HG03439 (cell line): ENCODE data around the gene CCNY.
A peak's percentile ranks its signal among the peaks of the same experiment; 100 is the strongest.
"Not testable (repeated sequence)": the region's sequence is repeated elsewhere in the genome, so short reads cannot be mapped to it uniquely, and the experiment has no call there.

Experiments used
- ATAC-seq: cut with Tn5 transposase; IDR thresholded peaks from one replicate; pipeline ENCODE4 v1.9.1; 2021; ENCODE audit warnings: mild to moderate bottlenecking, moderate library complexity; ENCODE audit not compliant: unreplicated experiment

Gene CCNY

DNA sequence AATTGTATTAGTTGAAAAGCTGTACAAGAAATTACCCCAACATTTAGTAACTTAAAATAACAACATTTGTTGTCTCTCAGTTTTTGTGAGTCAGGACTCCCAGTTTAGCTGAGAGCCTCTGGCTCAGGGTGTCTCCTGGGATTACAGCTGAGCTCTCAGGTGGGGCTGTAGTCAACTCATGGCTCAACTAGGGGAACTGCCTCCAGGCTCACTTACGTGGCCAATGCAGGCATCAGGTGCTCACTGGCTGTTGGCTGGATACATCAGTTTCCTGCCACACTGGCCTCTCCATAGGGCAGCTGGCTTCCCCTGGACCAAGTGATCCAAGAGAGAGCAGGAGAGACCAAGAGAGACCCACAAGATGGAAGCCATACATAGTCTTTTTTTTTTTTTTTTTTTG is 17.5 kb downstream of the CCNY start:
- peak; percentile 45 for ATAC-seq

DNA sequence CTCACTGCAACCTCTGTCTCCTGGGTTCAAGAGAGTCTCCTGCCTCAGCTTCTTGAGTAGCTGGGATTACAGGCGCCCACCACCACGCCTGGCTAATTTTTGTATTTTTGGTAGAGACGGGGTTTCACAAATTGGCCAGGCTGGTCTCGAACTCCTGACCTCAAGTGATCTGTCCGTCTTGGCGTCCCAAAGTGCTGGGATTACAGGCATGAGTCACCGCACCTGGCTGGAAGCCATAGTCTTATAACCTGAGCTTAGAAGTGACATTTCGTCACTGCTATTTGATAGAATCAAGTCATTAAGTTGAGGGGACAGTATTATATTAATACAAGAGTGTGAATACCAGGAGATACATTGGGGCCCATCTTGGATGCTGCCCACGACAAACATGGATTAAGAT is 17.9 kb downstream of the CCNY start:
- not testable (repeated sequence) for ATAC-seq

GRCh38 chr10:35355971-35356724 is 19.8 kb downstream of the CCNY start:
- ATAC-seq: peak; percentile 64

DNA sequence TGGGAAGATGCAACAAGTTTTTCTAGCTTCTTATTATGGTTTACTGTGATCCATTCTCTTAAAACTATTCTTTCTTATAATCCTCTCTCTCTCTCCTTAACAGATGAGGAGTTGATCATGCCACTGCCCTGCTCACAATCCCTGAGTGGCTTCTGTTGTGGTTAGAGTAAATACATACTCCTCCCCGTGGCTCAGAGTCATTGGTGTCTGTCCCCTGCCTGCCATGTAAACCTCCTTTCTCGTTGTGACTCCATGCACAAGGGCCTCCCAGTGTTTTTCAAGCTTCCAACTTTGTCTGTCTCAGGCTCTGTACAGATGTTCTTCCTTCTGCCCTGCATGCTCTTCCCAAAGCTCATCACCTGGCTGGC is 20.4 kb downstream of the CCNY start:
- ATAC-seq: no peak

GRCh38 chr10:35359056-35359455 is 22.7 kb downstream of the CCNY start:
- ATAC-seq: no peak

- no peak for ATAC-seq
These were observed 23.6 kb downstream of the CCNY start for GRCh38 chr10:35359873-35360272.

- ATAC-seq: no peak
These were observed 26.5 kb downstream of the CCNY start for GRCh38 chr10:35362701-35363350.

GRCh38 chr10:35363587-35363986 is 27.3 kb downstream of the CCNY start:
- ATAC-seq: no peak

GRCh38 chr10:35364808-35365207 is 28.5 kb downstream of the CCNY start:
- no peak for ATAC-seq

GRCh38 chr10:35365994-35366393 is 29.7 kb downstream of the CCNY start:
- ATAC-seq: no peak

DNA sequence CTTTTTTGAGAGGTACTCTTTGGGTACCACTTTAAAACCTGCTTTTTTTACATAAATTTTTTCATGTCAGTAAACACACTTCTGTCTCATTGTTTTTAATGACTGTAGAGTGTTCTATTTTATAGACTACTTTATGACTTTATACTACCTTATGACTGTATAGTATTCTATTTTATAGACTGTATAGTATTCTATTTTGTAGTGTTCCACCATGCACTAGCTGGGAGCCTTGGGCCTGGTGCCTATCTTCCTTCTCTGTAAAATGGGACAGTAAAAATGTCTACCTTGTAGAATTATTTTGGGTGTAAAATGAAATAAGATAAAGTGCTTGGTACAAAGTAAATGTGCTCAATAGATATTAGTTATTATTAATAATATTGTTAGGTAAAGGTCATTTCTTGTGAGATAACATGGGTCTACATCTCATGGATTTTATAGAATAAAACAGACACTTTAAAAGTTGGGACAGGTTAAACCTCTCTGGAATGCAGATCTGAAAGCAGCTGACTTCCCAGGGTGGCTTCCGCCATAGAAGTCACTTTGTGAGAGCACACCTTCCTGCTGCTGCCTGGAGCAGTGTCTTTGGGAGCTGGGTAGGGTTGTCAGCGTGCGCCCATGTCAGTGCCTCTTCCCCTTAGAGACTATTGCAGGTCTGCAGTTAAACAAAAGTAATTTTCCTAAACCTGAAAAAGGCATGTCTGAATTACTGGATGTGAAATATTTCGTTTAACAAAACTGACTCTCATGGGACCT is 31.0 kb downstream of the CCNY start:
- no peak for ATAC-seq

DNA sequence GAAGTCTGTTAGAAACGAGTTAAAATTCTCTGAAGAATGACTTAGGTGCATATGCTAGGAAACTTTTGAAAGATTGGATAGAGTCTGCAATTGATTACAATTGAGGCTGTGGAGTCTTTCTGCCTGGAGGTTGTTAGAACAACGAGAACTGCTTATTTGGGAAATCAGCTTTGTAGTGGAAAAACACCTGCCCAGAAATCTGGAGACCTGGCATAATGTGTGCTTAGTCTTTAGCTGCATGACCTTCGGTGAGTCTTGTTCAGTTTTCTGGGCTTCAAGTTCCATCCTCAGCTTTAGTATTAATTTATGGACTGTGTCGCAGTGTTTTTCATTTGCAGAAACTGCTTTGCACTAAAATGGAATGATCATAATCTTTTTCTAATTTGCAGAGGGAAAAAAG is 31.7 kb downstream of the CCNY start:
- no peak for ATAC-seq

GRCh38 chr10:35368485-35369048 is 32.3 kb downstream of the CCNY start:
- no peak for ATAC-seq

GRCh38 chr10:35369049-35369611 is 32.8 kb downstream of the CCNY start:
- ATAC-seq: no peak

DNA sequence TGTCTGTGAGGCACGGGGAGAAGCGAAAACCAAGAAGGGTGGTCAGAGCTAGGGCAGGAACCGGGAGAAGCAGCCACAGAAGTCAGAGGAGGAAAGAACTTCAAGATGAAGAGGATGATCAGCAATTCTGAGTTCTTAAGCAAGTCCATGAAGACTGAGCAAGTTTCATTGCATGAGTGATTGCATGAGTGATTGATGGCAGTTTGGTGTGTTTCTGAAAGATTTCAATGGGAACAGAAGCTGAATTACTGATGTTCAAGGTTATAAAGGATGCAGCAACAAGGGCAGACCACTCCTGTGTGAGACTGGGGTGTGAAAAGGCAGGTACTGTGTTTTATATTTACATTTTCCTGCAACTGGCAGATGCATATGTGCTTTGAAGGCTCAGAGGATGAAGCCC is 35.4 kb downstream of the CCNY start:
- ATAC-seq: no peak

- no peak for ATAC-seq
These were observed 36.0 kb downstream of the CCNY start for GRCh38 chr10:35372329-35372728.

GRCh38 chr10:35375091-35375765 is 38.9 kb downstream of the CCNY start:
- no peak for ATAC-seq

DNA sequence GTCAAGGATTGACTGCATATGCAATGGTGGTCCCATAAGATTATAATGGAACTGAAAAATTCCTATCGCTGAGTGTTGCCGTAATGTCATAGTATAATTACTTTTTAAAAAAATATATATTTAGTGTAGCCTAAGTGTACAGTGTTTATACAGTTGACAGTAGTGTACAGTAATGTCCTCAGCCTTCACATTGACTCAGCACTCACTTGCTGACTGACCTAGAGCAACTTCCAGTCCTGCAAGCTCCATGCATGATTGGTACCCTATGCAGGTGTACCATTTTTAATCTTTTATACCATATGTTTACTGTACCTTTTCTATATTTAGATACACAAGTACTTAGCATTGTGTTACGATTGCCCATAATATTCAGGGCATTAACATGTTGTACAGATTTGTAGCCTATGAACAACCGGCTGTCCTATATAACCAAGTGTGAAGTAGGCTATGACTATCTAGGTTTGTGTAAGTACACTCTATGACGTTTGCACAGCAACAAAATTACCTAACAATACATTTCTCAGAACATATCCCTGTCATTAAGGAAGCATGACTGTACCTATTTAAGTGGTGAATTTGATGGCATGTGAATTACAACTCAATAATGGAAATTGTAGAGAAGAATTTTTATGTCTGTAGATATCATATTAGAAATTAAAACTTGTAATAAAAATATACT is 40.9 kb downstream of the CCNY start:
- no peak for ATAC-seq

- no peak for ATAC-seq
These were observed 42.4 kb downstream of the CCNY start for GRCh38 chr10:35378541-35379210.
